Measurements from ENCODE around the gene DNM3.

Gene DNM3

DNA sequence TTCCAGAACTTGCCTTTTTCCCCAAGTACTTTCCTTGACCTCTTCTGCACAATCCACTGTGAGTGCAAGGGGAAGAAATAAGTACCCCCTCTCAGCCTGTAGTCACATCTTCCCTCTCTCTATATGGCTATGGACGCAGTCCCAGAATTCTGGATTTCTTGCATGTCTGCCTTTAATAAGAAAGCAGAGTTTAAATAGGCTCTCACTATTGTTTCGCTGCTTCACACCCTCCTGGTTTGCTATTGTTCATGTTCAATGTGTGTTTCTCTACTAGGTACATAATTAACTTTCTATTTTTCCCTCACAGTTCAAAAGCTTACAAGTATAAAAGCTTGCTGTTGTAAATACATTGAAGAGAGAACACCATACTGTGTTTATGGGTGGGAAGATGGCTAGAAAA is 397.7 kb downstream of the DNM3 start:
- TF ChIP-seq, protein P1, sequence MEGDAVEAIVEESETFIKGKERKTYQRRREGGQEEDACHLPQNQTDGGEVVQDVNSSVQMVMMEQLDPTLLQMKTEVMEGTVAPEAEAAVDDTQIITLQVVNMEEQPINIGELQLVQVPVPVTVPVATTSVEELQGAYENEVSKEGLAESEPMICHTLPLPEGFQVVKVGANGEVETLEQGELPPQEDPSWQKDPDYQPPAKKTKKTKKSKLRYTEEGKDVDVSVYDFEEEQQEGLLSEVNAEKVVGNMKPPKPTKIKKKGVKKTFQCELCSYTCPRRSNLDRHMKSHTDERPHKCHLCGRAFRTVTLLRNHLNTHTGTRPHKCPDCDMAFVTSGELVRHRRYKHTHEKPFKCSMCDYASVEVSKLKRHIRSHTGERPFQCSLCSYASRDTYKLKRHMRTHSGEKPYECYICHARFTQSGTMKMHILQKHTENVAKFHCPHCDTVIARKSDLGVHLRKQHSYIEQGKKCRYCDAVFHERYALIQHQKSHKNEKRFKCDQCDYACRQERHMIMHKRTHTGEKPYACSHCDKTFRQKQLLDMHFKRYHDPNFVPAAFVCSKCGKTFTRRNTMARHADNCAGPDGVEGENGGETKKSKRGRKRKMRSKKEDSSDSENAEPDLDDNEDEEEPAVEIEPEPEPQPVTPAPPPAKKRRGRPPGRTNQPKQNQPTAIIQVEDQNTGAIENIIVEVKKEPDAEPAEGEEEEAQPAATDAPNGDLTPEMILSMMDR (IDR thresholded peaks at IDR 0.05; ENCODE audit: extremely low read depth, missing control alignments), result no peak
- DNase-seq (ENCODE audit: low spot score), result no peak

DNA sequence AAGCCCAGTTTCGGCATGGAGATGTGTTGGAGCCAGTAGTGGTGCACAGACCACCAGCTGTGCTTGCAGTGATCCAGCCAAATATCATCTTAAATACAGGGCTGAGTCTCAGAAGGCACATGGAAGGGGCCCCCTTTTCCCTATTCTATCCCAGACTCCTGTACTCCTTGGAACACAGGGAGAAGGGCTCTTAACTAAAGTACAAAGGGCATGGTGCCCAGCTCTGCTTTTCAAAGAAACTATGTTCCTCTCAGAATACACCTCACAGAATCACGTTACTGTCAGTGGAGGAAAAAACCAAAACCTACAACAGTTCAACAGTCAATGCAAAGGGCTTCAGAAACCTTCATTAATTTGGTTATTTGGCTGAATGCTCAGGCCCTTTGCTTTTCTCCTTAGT is 398.6 kb downstream of the DNM3 start:
- no peak for DNase-seq (ENCODE audit: low spot score)
- TF ChIP-seq, protein P1 (IDR thresholded peaks at IDR 0.05; ENCODE audit: extremely low read depth, missing control alignments), result no peak

DNA sequence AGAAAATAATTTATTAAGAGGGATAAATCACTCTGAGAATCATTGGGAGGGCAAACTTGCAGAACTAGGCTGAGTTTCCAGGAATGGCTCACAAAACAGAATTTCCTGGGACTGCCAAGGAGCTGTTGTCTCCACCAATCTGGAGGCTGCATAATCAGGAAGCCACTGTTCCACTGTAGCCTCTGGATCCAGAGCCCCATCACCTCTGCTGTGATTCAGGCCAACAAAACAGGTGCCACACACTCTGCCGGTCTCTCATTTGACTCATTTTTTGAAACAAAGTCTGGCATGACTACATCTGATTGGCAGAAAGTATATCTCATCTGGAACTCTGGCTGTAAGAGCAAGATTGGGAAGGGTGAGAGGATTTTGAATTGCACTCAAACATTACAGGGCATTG is 400.2 kb downstream of the DNM3 start:
- DNase-seq (ENCODE audit: low spot score), result no peak
- TF ChIP-seq, protein P1 (IDR thresholded peaks at IDR 0.05; ENCODE audit: extremely low read depth, missing control alignments), result no peak

DNA sequence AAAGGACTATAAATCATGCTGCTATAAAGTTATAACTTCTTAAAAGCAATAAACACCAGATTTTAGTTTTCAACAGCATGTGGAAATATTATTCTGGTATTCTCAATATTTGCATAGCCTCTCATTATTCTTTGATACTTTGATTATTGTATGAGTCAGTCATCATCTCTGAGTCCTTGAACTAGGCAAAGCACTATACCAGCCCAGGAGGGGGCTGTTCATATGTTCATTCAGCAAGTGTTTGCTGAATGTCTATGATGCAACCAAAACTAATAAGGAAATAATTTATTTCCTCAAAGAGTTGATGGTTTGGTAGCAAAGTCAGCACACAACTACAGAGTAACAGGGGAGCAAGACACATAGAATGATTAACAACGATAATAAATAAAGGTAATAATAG is 403.6 kb downstream of the DNM3 start:
- TF ChIP-seq, protein P1 (IDR thresholded peaks at IDR 0.05; ENCODE audit: extremely low read depth, missing control alignments), result no peak
- no peak for DNase-seq (ENCODE audit: low spot score)

DNA sequence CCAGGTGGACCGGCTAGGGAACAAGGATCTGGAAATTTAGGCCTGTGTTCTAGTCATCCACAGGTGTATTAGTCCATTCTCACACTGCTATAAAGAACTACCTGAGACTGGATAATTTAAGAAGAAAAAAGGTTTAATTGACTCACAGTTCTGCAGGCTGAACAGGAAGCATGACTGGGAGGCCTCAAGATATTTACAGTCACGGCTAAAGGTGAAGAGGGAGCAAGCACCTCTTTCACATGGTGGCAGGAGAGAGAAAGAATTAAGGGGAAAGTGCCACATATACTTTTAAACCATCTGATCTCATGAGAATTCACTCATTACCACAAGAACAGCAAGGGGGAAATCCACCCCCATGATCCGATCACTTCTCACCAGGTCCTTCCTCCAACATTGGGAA is 404.5 kb downstream of the DNM3 start:
- no peak for DNase-seq (ENCODE audit: low spot score)
- TF ChIP-seq, protein P1 (IDR thresholded peaks at IDR 0.05; ENCODE audit: extremely low read depth, missing control alignments), result no peak

DNA sequence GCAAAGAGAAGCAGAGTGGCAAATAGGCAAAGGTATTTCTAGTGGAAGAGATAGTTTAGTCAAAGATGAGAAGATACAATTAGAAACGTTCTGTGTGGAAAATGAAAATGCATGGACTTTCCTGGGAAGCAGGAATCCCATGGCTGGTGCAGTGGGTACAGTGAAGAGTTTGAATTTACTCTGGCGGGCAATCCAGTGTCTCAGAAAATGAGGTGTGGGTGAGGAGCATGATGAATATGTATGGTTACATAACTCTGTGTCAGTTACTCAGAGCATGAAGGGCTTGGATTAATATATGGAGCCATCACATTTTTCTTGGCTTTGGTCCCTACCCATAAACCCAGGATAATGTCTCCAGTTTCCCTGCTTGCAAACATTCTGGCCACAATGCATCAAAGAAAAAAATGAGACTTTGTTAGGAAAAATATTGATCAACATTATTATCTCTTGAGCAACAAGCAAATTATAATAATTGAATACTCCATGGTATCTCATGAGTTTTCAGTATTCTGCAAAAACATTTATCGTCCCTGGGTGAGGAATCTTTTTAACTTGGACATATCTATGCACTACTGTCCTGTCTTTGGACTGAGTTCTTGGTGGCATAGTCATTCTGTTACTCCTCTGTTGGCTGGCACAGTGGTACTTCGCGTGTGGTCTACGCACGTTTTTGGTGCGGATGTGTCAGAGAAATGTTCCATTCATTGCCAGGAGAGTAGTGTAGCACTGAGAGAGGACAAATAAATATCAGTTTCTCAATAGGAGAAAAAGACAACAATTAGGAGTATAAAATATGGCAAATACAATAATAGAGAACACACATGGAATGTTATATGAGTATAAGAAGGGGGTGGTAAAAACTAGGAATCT is 405.5 kb downstream of the DNM3 start:
- DNase-seq (ENCODE audit: low spot score), result no peak
- TF ChIP-seq, protein P1 (IDR thresholded peaks at IDR 0.05; ENCODE audit: extremely low read depth, missing control alignments), result no peak

DNA sequence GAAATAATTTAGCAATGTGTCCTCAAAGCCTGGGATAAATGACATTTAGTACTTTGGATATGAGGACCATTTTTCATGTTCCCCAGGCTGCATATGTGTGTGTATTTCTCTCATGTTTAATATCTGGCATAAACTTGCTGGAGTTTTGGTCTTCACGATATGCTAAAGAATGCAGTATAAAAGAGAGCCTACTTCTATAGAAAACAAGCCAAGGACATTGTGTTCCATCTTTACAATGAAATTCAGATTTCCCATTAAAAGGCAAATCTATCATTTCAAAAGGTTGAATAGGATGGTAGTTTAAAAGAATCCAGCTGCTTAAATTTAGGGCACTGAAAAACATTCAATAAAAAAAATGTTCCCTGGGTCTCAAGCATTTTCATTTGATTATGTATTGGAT is 410.2 kb downstream of the DNM3 start:
- DNase-seq (ENCODE audit: low spot score), result no peak
- TF ChIP-seq, protein P1 (IDR thresholded peaks at IDR 0.05; ENCODE audit: extremely low read depth, missing control alignments), result no peak
